Activated T-cell treated with anti-CD3 and anti-CD28 coated beads for 4 hours (primary cell): ENCODE results near the gene CAPRIN1.

Source experiments
- DNase-seq: peaks from one replicate; pipeline ENCODE4 v3.0.0-alpha.2; 2020

Gene CAPRIN1, protein sequence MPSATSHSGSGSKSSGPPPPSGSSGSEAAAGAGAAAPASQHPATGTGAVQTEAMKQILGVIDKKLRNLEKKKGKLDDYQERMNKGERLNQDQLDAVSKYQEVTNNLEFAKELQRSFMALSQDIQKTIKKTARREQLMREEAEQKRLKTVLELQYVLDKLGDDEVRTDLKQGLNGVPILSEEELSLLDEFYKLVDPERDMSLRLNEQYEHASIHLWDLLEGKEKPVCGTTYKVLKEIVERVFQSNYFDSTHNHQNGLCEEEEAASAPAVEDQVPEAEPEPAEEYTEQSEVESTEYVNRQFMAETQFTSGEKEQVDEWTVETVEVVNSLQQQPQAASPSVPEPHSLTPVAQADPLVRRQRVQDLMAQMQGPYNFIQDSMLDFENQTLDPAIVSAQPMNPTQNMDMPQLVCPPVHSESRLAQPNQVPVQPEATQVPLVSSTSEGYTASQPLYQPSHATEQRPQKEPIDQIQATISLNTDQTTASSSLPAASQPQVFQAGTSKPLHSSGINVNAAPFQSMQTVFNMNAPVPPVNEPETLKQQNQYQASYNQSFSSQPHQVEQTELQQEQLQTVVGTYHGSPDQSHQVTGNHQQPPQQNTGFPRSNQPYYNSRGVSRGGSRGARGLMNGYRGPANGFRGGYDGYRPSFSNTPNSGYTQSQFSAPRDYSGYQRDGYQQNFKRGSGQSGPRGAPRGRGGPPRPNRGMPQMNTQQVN

DNA sequence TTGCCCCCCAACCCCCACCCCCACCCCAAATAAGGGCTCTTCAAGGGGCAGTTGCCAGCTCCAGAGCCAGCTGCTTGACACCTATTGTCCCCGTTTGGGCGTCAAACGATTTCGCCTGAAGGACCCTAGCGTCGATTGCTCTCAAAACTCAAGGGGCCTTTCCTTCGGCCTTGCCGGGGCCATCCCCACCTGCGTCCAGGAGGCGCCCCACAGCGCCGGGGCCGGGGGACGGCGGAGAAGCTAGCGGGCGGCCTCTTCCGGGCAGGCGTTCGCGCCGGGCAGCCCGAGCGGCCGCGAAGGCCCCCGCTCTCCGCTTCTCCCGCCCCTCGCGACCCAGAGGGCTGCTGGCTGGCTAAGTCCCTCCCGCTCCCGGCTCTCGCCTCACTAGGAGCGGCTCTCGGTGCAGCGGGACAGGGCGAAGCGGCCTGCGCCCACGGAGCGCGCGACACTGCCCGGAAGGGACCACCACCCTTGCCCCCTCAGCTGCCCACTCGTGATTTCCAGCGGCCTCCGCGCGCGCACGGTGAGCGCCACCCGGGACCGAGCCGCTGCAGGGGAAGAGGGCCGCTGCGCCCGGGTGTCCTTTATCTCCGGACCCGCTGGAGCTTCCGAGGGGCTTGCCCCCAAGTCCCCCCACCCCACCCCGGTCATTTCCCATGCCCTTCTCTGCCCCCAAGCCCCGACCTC is at the start of gene CAPRIN1:
TSS of gene CAPRIN1 (plus strand) at position 383 of the 687 bp plus-strand sequence. CDS start 690 bp downstream, outside the sequence.
- peak; percentile 69 for DNase-seq

DNA sequence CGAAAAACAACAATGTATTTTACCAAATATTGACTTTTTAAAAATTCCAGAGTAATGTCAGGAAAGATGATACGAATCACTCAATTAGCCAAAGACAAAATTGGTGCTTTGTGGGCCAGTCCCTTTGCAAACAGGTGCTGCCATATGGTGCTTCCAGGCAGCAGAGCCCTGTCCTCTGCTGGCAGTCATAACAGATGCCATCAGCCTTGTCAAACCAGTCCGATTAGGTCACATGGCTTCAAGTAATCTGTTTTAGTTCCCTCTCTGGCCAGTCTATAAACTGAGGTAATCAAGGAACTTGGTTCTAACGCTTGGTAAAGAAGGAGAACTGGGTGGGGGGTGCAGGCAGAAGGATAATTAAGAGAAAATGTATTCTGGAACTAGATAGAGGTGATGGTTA is 49.1 kb upstream of the CAPRIN1 start:
- no peak for DNase-seq

DNA sequence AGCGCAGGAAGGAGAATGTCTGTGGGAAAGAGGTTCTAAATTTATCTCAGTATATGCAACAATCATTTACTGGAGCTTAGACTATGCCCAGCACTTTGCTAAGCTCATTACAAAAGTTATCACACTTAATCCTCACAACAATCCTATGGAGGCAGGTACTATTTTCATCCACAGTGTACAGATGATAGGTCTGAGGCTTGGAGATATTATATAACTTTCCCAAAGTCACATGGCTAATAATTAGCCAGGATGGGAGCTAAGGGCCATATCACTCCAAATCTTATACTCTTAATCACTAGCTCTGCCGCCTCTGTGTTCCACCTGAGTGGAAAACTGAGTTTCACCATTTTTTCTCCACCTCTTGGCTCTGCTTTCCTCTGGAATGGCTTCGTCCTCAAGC is 47.3 kb upstream of the CAPRIN1 start:
- DNase-seq = no peak

DNA sequence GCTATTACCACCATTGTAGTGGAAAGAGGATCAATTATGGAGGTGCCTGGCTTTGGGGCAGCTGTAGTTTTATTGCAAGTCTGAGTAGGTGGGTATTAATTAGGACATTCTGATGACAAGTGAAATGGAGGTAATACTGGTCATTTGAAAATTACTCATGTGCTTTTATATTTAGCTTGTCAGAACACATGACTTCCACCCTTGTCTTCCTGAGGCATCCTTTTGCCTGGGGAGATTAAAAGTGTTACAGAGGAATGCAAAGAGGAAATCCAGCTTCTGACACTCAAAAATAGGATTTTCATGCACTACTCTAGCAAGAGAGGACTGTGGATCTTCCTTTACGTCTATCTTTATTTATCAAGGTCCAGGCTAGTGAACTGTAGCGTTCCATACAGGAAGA is 44.7 kb upstream of the CAPRIN1 start:
- DNase-seq = no peak

DNA sequence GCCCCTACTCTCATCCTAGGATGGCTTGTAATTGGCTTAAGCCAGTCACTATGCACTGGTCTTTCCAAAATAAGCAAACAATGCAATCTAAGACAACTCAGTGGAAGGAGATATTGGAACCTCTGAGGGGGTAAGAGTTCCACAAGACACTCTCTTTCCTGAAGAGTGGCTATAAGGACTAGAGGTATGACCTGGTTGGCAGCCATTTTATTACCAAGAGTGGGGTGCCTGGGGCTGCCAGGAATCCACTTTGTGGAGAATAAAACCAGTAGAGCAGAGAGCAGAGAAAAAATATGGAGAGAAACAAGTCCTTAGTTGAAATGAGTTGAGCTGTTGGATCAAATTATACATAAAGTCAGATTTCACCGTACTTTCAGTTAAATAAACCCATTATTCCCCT is 38.8 kb upstream of the CAPRIN1 start:
- DNase-seq = no peak

DNA sequence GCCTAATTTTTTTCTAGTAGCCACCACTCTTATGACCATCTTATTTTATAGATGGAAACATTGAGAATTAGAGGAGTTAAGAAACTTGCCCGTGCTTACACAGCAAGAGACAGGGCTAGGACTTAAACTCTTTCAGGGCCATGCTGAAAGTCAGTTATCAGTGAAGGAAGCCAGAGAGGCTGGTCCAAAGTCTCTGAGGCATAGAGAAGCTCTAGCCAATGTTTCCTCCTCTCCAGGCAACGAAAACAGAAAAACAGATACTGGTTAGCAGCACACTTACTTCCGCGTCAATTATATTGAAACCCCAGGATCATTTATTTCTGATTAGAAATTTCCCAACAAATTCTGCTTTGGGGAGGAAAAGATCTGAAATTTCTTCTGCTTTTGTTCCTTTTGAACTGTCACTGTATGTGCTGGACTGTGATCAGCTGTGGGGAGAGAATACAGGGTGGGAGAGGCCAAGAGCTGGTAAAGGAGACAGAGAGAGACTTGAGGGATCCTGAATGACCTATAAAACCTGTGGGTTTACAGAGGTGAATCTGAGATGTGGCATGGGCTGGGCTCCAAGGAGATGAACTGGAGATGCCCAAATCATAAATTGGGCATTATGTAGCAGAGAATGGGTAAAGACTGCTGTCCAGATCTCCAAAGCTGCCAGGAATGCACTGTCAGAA is 37.5 kb upstream of the CAPRIN1 start:
- no peak for DNase-seq

DNA sequence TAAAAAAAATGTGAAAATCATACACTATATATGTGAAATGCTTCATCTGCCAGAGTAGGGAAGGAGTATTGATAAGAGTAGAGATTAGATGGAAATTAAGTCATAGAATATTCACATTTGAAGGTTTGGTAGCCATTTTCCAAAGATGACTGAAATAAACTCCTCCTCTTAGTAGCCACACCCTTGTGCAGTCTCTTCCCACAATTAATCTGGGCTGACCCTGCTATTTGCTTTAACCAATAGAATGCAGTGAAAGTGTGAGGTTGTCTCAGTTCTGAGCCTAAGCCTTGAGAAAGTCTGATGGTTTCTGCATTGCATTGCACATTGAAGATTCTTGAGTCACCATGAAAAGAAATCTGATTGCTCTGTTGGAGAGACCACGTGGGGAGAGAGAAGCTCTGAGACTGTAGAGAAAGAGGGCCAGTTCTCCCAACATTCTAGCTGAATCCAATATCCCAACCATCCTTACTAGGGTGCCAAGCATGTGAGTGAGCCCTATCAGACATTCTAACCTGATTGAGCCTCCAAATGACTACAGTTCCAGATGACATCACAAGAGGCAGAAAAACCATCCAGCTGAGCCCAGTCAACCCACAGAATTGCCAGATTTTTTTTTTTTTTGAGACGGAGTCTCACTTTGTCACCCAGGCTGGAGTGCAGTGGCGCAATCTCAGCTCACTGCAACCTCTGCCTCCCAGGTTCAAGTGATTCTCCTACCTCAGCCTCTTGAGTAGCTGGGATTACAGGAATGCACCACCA is 29.4 kb upstream of the CAPRIN1 start:
- no peak for DNase-seq

DNA sequence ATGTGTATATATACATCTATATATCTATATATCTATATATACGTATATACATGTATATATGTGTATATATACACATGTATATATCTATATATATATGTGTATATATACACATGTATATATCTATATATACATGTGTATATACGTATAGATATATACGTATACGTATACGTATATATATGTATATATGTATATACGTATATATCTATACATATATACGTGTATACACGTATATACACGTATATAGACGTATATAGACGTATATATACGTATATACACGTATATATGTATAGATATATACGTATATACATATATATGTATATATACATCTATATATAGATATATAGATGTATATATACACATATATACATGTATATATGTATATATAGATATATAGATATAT is 25.1 kb upstream of the CAPRIN1 start:
- DNase-seq = no peak

DNA sequence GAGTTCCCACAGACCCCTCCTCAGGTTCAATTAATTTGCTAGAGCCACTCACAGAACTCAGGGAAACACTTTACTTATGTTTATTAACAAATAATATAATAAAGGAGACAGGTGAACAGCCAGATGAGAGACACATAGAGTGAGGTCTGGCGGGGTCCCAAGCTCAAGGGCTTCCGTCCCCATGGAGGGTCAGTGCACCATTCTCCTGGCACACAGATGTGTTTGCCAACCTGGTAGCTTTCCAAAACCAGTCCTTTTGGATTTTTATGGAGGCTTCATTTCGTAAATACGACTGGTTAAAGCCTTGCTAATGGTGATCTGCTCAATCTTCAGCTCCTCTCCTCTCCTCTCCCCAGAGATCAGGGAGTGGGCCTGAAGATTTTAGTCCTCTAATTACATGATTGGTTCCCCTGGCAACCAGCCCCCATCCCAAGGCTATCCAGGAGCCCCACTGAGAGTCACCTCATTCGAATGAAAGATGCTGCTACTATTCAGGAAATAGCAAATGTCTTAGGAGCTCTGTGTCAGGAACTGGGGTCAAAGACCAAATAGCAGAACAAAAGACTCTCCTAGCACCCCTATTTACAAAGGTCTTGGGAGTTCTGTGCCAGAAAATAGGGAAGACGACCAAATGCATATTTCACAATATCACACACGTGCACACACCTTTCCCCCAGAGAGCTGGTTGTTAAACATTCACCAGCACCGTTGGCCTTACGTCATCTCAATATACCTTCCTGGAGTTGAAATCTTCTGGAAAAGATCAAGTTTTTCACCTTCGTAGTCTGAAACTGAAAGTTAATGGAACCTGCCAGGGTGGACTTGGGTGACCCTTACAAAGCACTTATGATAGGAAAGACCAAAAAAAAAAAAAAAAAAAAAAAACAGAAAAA is 23.8 kb upstream of the CAPRIN1 start:
- DNase-seq = no peak

DNA sequence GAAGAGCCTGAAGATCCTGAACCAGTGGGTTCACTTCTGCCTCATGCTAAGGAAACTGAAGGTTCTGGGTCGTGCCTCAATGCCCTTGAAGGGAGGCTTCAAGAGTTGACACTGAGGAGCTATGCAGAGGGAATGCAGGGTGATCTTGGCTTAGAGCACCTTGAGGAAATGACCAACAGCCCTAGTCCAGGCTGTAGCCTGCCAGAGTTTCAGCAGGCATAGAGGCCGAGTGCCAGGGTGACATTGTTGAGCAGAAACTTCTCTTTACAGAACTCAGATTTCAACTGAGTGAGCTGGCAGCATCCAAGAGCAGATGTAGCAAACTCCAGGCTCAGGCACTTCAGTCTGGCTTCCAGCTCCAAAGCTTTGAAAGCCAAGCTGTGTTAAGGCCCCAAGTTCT is 23.1 kb upstream of the CAPRIN1 start:
- DNase-seq = no peak

DNA sequence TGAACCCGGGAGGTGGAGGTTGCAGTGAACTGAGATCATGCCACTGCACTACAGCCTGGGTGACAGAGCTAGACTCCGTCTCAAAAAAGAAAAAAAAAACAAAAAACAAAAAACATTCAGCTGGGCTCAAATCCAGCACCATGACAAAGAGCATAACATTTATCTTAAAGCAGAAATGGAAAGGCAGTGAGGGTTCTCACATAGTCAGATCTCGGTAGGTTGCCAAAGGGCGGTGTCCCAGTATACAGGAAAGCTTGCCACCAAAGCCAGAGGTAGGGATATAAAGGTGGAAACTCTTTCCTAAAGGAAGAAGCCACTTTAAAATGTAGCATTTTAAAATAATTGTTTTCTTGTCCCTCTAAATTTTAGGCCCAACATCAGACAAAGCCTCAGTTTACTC is 22.4 kb upstream of the CAPRIN1 start:
- DNase-seq = no peak

DNA sequence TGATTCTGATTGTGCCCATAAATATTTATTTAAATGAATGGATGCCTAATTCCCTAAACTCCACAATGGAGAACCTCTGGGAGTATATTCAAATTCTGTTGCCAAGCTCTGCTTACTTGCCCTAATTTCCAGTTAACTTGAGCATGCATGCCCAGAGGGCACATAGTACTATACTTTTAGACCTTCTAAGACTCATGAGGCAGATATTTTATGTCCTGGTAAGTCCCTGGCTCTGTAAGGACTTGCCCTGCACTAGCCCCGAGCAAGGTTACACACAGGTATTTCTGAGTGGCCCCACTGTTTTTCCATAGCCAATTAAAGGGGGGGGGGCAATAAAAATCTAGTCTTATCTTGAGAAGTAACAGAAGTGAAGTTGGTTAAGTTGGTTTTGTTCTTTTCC is 21.1 kb upstream of the CAPRIN1 start:
- no peak for DNase-seq

DNA sequence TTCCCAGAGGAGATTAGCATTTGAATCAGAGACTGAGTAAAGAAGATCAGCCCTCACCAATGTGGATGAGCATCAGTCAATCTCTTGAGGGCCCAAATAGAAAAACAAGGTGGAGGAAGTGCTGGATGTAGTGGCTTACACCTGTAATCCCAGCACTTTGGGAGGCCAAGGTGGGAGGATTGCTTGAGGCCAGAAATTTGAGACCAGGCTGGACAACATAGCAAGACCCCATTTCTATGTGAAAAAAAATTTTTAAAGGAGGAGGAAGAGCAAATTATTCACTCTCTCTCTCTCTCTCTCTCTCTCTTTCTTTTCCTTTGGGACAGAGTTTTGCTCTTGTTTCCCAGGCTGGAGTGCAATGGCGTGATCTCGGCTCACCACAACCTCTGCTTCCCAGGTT is 18.1 kb upstream of the CAPRIN1 start:
- DNase-seq = no peak

DNA sequence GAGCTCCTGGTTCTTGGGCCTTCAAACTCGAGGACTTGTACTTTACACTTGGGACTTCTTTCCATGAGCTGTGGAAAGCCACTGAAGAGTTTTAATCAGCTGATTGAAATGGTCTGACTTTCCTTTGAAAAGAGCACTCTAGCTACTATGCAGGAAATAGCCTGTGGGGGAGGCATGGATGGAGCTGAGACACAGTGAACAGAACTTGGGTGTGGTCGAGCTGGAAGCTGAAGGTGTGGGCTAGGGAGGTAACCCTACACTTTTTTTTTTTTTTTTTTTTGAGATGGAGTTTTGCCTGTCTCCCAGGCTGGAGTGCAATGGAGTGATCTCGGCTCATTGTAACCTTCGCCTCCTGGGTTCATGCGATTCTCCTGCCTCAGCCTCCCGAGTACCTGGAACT is 17.5 kb upstream of the CAPRIN1 start:
- DNase-seq = no peak

DNA sequence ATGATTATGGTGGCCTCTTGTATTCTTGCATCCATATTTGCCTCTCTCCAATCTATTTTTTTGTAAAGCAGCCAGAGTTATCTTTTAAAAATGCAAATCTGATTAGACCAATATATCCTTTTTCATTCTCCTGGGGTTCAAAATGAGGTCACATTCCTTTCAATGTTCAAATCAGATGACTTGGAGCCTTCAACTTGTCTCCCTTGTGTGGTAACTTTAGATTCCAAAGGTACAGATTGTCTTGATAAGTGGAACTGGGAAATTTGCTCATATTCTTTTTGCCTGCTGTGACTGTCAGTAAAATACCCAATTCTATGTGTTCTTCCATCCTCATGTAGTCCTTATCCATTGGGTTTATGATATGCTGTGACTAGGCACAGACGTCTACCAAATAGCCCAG is 15.1 kb upstream of the CAPRIN1 start:
- DNase-seq = no peak

DNA sequence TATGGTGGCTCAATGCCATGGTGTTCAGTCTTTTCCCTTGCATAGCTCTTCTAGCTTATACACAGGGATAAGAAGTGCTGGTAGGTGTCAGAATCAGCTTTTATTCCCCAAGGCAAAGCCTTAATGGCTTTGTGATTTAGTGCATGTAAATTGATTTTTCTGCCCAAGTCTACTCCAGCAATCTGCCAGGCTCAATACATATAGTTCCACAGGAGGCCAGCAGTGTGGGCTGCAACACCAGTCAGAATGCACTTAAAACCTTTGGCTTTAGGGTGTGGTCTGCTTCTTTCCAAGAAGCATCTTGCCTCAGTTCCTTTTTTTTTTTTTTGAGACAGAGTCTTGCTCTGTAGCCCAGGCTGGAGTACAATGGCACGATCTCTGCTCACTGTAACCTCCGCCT is 14.5 kb upstream of the CAPRIN1 start:
- DNase-seq = no peak

DNA sequence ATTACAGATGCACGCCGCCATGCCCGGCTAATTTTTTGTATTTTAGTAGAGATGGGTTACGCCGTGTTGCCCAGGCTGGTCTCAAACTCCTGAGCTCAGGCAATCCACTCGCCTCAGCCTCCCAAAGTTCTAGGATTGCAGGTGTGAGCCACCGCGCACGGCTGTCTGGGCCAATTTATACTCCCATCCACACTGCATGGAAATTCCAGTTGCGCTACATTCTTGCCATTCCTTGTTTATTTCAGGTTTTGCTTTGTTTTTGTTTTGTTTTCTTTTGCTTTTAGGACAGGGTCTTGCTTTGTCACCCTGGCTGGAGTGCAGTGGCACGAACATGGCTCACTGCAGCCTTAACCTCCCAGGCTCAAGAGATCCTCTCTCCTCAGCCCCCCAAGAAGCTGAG is 11.0 kb upstream of the CAPRIN1 start:
- DNase-seq = no peak

DNA sequence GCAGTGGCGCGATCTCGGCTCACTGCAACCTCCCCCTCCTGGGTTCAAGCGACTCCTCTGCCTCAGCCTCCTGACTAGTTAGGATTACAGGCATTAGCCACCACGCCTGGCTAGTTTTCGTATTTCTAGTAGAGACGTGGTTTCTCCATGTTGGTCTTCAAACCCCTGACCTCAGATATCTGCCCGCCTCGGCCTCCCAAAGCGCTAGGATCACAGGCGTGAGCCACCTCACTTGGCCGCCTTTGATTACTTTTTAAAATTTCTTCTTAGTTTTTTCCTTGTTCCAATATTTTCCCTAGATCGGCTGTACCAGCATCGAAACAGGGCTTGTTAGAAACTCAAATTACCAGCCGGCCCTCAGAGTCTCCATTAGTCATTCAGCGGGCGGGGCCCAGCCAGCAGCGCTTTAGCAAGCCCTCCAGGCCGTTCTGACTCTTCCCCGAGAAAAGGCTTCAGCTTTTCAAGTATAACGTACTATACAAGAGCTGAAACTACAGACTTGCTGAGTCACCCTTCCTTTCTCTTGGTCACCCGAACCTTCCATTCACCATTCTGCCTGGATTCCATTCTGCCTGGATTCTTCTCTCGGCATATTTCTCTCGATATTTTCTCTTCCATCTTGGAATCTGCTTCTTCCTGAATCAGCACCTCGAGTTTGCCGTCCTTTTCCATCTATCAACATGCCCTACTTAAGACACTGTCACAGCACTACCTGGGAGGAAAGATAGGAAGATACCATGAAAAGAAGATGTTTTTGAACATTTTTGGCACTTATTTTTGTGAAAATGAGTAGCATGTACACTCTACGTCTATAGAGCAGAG is 6.7 kb upstream of the CAPRIN1 start:
- DNase-seq = no peak

DNA sequence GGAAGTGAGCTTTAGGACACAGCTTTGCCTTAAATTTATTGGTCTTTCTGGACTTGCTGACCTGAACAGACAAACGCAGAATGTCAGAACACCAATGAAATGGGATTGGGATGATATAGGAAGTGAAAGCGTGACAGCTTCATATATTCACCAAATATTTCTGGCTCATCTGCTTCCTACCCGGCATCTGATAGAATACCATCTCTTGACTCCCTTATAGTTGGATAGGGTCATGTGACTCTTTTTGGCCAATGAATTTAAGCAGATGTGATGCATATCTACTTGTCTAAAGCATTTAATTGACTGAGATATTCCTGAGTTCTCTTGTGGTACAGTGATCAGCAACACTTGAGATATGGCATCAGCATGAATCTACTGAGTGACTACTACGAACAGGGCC is 2.5 kb upstream of the CAPRIN1 start:
- DNase-seq = no peak

DNA sequence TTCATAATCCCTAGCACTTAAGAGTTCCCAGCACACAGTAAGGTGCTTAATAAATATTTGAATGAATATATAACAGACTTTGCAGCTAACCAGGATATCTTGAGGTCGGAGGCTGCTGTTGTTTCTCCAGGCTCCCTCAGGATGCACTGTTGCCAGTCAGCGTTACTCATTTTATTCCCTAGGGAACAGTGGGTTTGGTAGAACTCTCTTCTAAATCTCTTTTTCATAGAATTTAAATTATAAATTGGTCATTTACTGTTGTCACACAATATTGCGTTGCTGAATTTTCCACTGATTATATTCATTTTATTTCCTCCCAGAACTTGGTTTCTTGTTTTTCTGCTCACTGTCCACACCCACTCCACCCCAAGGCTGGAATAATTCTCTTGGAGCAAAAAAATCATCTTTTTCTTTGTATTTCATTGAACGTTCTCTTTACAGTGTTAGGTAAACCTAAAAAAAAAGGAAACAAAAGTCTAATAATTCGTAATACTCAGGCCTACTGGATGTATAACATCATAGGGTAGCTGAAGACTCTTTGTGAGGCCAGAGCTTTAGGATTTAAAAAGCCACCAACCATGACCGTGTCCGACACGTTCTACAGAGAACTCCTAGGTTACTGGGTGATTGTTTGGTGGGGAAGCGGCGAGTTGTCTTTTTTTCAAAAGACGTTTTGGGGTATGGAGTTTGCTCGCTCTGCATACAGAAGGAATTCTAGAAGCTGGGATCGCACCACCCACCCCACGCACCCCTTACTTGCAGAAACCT is 766 bp upstream of the CAPRIN1 start:
- DNase-seq = no peak
